GM19328 (cell line): ENCODE data around the gene TOP1.

Experiments used
- ATAC-seq: cut with Tn5 transposase; IDR thresholded peaks from one replicate; pipeline ENCODE4 v1.9.1; 2021; ENCODE audit warnings: mild to moderate bottlenecking, moderate library complexity; ENCODE audit not compliant: unreplicated experiment

The TOP1 gene

DNA sequence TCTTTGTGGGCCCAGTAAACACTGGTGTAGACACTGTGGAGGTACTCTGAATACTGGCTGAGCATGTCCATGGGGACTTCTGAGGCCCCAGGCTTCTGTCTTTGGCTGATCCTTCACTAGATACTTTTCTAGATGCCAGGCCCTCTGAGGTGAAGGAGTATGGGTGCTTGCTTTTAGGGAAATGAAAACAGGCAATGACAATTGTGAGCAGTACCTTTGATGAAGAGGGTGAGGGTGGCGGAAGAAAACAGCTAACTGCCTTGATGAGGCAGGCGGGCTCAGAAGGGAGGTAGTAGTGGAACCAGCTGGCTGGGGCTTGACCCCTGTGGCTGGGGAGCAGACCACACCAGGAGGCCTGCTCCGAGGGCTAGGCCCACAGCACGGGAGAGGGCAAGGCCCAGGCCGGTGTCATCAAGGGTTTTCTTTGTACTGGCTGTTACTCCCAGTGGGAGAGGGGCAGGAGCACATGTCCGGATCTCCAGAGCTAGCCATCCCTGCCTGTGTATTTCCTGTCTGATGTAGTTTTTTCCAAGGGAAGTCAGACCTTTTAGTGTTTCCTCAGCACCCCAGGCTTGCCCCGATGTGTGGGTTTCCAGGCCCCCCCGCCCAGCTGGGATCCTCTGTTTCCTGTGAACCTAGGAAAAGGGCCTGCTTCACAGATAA, 112.7 kb downstream of the TOP1 start:
- no peak for ATAC-seq

DNA sequence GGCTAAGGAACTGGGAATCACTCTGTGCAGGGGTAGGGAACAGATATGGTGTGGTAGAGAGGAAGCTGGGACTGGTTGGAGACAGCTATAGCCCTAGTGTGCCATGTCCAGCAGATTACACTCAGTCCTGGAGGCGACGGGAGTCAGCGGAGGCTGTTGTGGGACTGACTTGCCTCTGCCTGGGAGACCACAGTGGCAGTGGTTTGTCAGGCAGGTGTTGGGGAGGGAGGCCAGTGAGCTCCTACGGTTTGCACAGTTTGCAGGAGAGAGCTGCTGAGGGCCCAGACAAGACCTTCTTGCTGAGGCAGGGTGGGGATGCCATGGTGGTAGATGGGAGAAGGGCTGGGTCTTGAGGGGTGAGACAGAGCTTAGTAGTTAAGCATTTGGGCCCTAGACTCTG, 113.6 kb downstream of the TOP1 start:
- ATAC-seq = no peak

- ATAC-seq = no peak
Measured at GRCh38 chr20:41142919-41143318, 114.3 kb downstream of the TOP1 start.

- ATAC-seq = no peak
Measured at GRCh38 chr20:41143354-41143753, 114.7 kb downstream of the TOP1 start.

DNA sequence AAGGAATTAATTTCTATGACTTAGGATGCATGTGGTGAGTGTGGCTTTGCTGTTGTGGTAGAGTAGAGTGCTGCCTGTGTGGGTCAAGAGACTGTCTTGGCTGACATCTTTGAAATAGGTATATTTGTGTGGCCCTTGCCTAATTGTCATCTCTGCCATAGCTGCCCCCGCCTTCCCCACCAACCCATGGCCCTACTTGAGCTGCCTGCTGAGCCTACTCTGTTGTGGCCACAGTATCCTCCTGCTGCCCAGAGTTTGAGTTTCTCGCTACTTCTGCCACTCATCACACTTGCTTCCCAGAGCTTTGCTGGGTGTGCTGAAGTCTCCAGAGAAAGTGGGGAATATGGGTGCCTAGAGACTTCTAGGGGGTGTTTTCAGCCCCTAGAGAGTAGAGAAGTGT, 116.7 kb downstream of the TOP1 start:
- ATAC-seq = no peak

GRCh38 chr20:41145821-41146620, 117.4 kb downstream of the TOP1 start:
- no peak for ATAC-seq

GRCh38 chr20:41147767-41148191, 119.2 kb downstream of the TOP1 start:
- no peak for ATAC-seq

- no peak for ATAC-seq
Measured at GRCh38 chr20:41148942-41149341, 120.3 kb downstream of the TOP1 start.

DNA sequence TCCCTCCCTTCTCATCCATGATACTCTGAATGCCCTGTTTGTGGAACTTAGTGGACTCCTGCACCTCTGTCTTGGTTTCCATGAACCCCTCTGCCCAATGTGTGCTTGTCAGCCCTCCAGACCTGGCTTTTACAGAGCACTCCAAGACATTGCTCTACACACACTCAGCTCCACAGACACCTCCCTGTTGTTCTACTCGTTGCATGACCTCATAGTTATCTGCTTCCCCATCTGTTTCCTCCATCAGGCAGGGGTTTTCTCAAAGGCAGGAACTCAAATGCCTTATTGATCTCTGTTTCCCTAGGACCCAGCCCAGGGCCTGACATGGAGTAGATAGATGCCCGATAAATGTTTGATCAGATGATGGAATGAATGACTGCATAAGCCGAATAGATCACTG, 122.0 kb downstream of the TOP1 start:
- no peak for ATAC-seq

- ATAC-seq = no peak
Measured at GRCh38 chr20:41151134-41151869, 122.7 kb downstream of the TOP1 start.

DNA sequence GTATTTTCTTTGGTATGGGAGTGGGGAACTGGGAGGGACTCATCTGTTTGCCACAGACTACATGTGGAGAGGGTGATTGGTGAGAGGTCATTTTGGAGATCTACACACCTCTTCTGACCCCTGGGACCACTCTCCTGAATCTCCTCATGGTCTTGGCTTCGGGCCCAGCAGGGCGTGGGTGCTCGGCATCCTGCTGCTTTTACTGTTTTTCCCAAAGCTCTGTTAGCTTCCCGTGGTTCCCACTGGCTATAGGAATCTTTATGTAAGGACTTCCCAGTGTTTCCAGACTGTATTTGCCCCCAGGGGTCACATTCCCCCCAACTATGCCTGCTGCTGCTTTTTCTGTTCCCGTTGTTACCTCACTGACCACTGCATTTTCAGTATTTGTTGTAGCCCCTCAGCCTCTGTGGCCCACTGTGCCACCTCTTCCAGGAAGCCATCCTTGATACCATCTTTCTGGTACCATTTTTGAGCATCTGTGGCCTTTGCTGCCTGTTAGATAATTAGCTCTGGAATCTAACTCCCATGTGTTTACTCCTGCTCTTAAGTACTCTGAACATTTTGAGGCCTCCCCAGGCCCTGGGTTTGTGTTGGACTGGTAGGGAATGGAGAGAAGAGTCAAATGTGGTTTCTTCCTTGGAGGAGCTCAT, 123.6 kb downstream of the TOP1 start:
- ATAC-seq = no peak

- ATAC-seq = no peak
Measured at GRCh38 chr20:41154436-41155176, 126.0 kb downstream of the TOP1 start.

- no peak for ATAC-seq
Measured at GRCh38 chr20:41155261-41155660, 126.6 kb downstream of the TOP1 start.

- ATAC-seq = no peak
Measured at GRCh38 chr20:41158082-41158625, 129.5 kb downstream of the TOP1 start.

- ATAC-seq = no peak
Measured at GRCh38 chr20:41159547-41159946, 130.9 kb downstream of the TOP1 start.

- no peak for ATAC-seq
Measured at GRCh38 chr20:41160686-41161085, 132.1 kb downstream of the TOP1 start.

DNA sequence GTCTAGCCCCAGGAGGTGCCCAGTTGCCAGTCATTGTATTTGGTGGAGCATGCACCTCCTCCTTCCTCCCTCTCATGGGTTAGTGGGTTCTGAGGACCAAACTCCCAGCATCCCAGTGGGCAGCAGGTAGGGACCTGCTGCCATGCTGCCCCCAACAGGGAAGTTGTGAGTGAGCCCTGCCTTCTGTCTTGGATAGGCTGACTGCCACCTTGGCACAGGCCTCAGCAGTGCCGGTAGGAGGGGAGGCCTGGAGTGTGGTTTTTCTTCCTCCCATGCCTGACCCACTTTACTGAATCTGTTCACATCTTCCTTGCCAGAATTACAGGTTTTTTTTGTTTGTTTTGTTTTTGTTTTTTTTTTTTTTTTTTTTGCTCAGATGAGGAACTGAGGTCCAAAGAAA, 133.3 kb downstream of the TOP1 start:
- no peak for ATAC-seq

GRCh38 chr20:41162396-41162795, 133.8 kb downstream of the TOP1 start:
- no peak for ATAC-seq

DNA sequence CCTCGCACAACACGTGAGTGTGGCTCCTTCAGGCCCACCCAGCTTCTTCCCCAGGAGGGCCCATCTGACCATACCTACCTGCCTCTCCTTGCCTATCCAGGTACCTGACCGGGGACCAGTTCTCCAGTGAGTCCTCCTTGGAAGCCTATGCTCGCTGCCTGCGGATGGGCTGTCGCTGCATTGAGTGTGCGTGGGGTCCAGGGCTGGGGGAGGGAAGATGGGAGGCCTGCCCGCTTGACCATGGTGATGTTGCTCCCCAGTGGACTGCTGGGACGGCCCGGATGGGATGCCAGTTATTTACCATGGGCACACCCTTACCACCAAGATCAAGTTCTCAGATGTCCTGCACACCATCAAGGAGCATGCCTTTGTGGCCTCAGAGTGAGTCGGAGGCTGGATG, 135.2 kb downstream of the TOP1 start:
- ATAC-seq = no peak
